HG02884 (cell line): ENCODE results near the gene PFAS.

Source experiments
- ATAC-seq: cut with Tn5 transposase; IDR thresholded peaks from one replicate; pipeline ENCODE4 v1.9.1; 2021; ENCODE audit warnings: mild to moderate bottlenecking, moderate library complexity; ENCODE audit not compliant: unreplicated experiment

The PFAS gene

GRCh38 chr17:8267480-8268147 lies 18.5 kb downstream of the PFAS start:
- no peak for ATAC-seq

- ATAC-seq = no peak
Measured at GRCh38 chr17:8268550-8269298, 19.6 kb downstream of the PFAS start.

GRCh38 chr17:8272421-8272820 lies 23.3 kb downstream of the PFAS start:
- no peak for ATAC-seq

- no peak for ATAC-seq
Measured at GRCh38 chr17:8273884-8274444, 24.9 kb downstream of the PFAS start.

- ATAC-seq = no peak
Measured at GRCh38 chr17:8274816-8275215, 25.7 kb downstream of the PFAS start.

- ATAC-seq = no peak
Measured at GRCh38 chr17:8275421-8276290, 26.6 kb downstream of the PFAS start.

- ATAC-seq = no peak
Measured at GRCh38 chr17:8277317-8277716, 28.2 kb downstream of the PFAS start.

- no peak for ATAC-seq
Measured at GRCh38 chr17:8282345-8282744, 33.3 kb downstream of the PFAS start.

- no peak for ATAC-seq
Measured at GRCh38 chr17:8283356-8283755, 34.3 kb downstream of the PFAS start.

GRCh38 chr17:8284126-8284525 lies 35.0 kb downstream of the PFAS start:
- ATAC-seq = no peak

- ATAC-seq = no peak
Measured at GRCh38 chr17:8285270-8286181, 36.4 kb downstream of the PFAS start.

GRCh38 chr17:8287651-8288335 lies 38.7 kb downstream of the PFAS start:
- ATAC-seq = no peak

GRCh38 chr17:8288336-8289102 lies 39.4 kb downstream of the PFAS start, which contains the start of gene RANGRF:
TSS of gene RANGRF (plus strand) at chr17:8288670. CDS start at chr17:8288789, 119 bp downstream.
- ATAC-seq = no peak

- no peak for ATAC-seq
Measured at GRCh38 chr17:8289103-8289397, 40.0 kb downstream of the PFAS start.

GRCh38 chr17:8290043-8290442 lies 41.0 kb downstream of the PFAS start:
- no peak for ATAC-seq

- ATAC-seq = no peak
Measured at GRCh38 chr17:8292639-8293395, 43.7 kb downstream of the PFAS start.

- ATAC-seq = no peak
Measured at GRCh38 chr17:8294361-8294760, 45.3 kb downstream of the PFAS start.

GRCh38 chr17:8294814-8295316 lies 45.8 kb downstream of the PFAS start:
- ATAC-seq = no peak
